IPS-18a (cell line): ENCODE data around the gene E2F4.

Experiments
- H3K27ac ChIP-seq: one replicate; pipeline ENCODE4 v1.5.1; 2013; ENCODE audit warnings: low read length
- H3K27me3 ChIP-seq: one replicate; pipeline ENCODE4 v1.6.1; 2013; ENCODE audit warnings: mild to moderate bottlenecking, low read length; ENCODE audit not compliant: control insufficient read depth, insufficient read depth
- H3K36me3 ChIP-seq: one replicate; pipeline ENCODE4 v1.6.1; 2013; ENCODE audit warnings: low read depth, low read length; ENCODE audit not compliant: control insufficient read depth
- H3K4me1 ChIP-seq: one replicate; pipeline ENCODE4 v1.6.1; 2013; ENCODE audit warnings: low read depth, low read length; ENCODE audit not compliant: control insufficient read depth
- H3K4me3 ChIP-seq: one replicate; pipeline ENCODE4 v1.5.1; 2013; ENCODE audit warnings: low read length
- H3K9ac ChIP-seq: one replicate; pipeline ENCODE4 v1.6.1; 2013; ENCODE audit warnings: mild to moderate bottlenecking, low read length, moderate library complexity
- H3K9me3 ChIP-seq: one replicate; pipeline ENCODE4 v1.6.1; 2013; ENCODE audit warnings: low read depth, low read length; ENCODE audit not compliant: control insufficient read depth

E2F4 gene

DNA sequence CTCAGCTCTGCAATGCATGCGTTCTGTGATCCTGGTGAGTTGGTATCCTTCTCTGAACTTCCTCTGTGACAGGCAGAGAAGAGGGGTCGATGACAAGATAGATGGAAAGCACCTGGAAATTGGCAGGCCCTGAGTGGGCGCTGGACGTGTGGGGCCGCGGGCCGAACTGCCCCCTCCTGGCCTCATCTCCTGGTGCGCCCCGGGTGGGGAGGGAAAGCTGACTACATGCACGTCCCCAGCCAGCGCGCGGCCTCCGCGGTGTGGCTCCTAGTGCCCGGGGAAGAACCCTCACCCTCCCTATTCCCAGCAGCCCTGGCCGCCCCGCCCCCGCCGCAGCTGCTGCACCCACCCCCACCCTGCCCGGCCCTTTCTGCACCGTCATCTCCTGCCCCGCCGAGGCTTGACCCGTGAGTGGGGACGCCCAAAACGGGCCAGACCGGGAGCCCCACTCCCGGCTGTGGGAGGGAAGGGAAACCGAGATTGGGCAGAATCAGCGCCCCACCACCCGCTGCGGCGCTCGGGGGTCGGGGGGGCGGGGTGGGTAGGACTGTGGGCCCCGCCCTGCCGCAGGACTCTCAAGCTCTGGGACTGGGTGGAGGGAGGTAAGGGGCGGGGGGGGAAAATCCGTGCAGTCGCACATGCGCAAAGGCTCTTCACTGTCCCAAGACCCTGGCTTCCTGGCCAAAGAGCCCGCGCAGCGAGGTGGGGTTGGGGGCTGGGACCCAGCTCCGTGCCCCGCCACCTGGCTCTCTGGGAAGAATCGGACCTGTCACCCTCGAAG lies 21.6 kb upstream of the E2F4 start, which contains the start of gene NOL3:
NOL3 (plus strand) TSS at position 371 of the 781 bp plus-strand sequence.
- H3K9me3 ChIP-seq: no peaks in the 10 kb centered on the region
- H3K9ac ChIP-seq: no peak within 1 kb of the TSS
- no peak within 1 kb of the TSS for H3K27ac ChIP-seq
- no peaks in the 10 kb centered on the region for H3K36me3 ChIP-seq
- peak within 1 kb of the TSS; percentile 66 for H3K4me3 ChIP-seq
- peaks cover 19% of the 10 kb centered on the region for H3K4me1 ChIP-seq
- peaks cover 97% of the 10 kb centered on the region for H3K27me3 ChIP-seq

DNA sequence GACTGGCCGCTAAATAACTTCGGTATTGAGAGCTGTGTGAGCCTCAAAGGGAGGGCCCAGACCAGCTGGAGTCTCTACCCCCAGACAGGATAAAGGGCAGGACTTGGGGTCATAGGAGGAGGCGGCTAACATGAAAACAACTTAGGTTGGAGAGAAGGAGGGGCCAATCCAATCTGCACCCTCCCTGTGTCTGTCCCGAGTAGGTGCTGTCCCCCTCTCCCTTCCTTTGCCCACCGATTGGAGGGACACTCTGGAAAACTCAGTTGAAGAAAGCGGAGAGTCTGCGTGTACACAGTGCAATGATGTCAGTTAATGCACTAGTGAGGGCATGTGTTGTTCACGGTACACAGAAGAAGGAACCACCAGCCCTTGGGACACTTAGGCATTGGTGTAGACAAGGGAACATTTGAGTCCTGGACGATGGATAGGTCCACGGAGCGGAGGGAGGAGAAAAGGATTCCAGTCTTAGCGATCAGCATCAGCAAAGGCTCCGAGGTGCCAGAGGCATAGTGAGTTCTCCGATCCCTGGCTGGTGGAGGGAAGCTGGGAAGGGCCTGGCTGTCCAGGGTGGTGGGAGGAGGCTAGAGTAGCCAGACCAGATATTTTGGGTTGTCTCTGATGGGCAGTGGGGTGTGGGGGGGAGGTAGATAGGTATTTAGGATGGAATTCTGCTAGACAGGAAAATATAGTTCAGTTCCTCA lies 20.9 kb upstream of the E2F4 start:
- peaks cover 19% of the 10 kb centered on the region for H3K4me1 ChIP-seq
- H3K36me3 ChIP-seq: no peaks in the 10 kb centered on the region
- no peak overlapping the region for H3K9ac ChIP-seq
- H3K27me3 ChIP-seq: peaks cover 97% of the 10 kb centered on the region
- peak overlapping the region; percentile 40 for H3K4me3 ChIP-seq
- no peak overlapping the region for H3K27ac ChIP-seq
- H3K9me3 ChIP-seq: no peaks in the 10 kb centered on the region

DNA sequence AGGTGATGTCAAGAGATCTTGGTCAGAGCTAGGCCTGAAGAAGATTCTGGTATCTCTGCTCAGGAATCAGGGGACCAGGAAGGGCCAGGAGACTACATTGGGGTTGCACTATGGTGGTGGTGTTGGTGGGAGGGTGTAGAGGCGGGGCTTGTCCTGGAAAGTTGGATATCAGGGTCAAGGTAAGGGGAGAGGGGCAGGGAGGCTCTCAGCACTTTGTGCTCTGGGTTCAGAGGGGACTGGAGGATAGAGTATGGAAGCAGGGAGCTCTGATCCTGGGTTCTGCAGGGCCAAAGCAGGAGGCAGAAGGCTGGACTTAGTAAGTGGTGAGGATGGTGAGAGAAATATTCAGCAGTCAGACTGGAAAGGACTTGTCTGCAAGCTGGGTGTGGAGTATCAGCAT lies 18.6 kb upstream of the E2F4 start:
- Histone ChIP-seq H3K36me3 (no peaks in the 10 kb centered on the region), H3K4me1 (peaks cover 19% of the 10 kb centered on the region), H3K9ac (no peak overlapping the region), H3K27me3 (peaks cover 94% of the 10 kb centered on the region), H3K27ac (no peak overlapping the region), H3K4me3 (peak overlapping the region; percentile 57), H3K9me3 (no peaks in the 10 kb centered on the region)

DNA sequence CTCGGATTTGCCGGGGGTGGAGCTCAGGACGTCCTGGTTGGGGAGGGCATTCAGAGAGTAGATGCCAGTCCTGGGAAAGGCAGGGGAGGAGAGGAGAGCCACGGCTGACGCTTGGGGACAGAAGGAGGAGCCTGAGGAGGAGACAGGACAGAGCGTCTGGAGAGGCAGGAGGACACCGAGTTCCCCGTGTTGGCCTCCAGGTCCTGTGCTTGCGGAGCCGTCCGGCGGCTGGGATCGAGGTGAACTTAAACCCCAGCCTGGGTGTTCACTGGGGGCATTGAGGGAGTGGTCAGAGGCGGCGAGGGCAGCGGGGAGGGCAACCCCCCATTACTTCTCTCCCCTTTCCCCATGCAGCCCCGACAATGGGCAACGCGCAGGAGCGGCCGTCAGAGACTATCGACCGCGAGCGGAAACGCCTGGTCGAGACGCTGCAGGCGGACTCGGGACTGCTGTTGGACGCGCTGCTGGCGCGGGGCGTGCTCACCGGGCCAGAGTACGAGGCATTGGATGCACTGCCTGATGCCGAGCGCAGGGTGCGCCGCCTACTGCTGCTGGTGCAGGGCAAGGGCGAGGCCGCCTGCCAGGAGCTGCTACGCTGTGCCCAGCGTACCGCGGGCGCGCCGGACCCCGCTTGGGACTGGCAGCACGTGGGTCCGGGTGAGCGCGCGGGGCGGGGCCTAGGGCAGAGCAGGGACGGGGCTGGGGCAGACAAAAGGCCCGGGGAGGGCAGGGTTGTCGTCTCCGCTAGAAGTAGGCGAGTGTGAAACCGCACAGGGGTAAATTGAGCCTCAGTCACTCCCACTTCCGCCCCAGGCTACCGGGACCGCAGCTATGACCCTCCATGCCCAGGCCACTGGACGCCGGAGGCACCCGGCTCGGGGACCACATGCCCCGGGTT lies 17.9 kb upstream of the E2F4 start:
- Histone ChIP-seq H3K4me1 (peaks cover 17% of the 10 kb centered on the region), H3K9ac (no peak overlapping the region), H3K36me3 (no peaks in the 10 kb centered on the region), H3K9me3 (no peaks in the 10 kb centered on the region), H3K4me3 (peak overlapping the region; percentile 57), H3K27ac (no peak overlapping the region), H3K27me3 (peaks cover 93% of the 10 kb centered on the region)

GRCh38 chr16:67174706-67175231 lies 17.2 kb upstream of the E2F4 start:
- Histone ChIP-seq H3K9me3 (no peaks in the 10 kb centered on the region), H3K4me1 (peaks cover 12% of the 10 kb centered on the region), H3K27ac (no peak overlapping the region), H3K4me3 (peak overlapping the region; percentile 57), H3K36me3 (no peaks in the 10 kb centered on the region), H3K27me3 (peaks cover 93% of the 10 kb centered on the region), H3K9ac (no peak overlapping the region)

DNA sequence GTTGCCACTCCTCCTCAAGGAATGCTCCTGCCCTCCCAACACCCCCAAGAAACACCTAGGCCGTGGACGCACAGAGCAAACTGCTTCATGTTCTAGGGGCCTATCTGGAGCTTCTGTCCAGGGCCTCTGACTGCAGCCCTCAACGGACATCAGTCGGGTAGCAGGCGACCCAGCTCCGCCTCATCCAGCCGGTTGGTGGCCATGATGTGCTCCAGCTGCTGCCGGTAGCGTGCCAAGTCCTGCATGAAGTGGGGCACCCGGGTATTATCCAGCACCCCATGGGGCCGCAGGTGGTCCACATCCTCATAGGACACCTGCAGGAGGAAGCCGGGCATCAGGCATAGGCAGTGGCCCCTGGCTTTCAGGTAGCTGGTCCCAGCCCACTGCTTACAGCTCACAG lies 15.3 kb upstream of the E2F4 start:
- H3K4me3 ChIP-seq: no peak overlapping the region
- H3K36me3 ChIP-seq: no peaks in the 10 kb centered on the region
- peaks cover 78% of the 10 kb centered on the region for H3K27me3 ChIP-seq
- H3K9ac ChIP-seq: no peak overlapping the region
- no peaks in the 10 kb centered on the region for H3K9me3 ChIP-seq
- H3K4me1 ChIP-seq: peaks cover 7% of the 10 kb centered on the region
- H3K27ac ChIP-seq: no peak overlapping the region

DNA sequence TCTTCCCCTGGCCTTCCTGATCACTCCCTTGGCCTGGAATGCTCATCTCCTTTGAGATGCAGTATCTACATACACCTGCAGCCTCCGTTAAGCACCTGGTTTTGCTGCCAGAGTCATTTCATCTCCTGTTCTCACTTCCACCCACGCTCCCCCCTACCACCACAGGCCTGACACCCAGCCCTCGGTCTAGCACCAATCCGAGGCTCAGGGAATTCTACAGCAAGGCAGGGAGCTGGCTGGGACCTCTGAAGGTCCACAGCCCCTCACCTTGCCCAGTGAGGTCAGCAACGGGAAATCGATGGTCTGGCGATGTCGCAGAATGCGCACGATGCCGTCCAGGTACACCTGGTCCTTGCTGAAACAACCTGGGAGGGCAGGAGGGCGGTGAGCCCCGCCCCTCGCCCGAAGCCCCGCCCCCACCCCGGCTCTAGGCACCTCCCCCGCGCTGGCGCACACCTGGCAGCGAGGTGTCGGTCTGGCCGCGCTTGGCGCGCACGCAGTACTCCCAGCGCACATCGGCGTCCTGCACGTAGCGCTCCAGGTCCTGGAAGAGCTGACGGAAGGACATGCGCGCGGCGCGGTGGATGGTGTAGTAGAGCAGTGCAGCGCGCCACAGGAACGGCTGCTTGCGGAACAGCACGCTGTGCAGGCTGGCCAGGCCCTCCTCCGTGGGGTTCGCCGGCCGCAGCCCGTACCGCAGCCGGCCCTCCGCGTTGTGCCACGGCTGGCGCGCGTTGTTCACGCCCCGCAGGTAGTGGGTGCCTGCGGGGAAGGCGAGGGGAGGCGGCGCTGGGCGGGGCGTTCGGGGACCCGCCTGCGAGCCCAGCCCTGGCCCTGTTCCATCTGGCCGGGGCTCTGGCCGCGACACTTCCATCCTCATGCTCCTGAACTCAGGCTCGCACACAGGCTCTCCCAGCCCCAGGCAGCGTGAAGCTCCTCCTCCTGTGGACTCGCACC lies 13.9 kb upstream of the E2F4 start:
- peak overlapping the region; percentile 4 for H3K9ac ChIP-seq
- H3K27ac ChIP-seq: no peak overlapping the region
- H3K4me3 ChIP-seq: peak overlapping the region; percentile 52
- H3K36me3 ChIP-seq: no peaks in the 10 kb centered on the region
- H3K27me3 ChIP-seq: peaks cover 65% of the 10 kb centered on the region
- H3K9me3 ChIP-seq: no peaks in the 10 kb centered on the region
- H3K4me1 ChIP-seq: peaks cover 7% of the 10 kb centered on the region

- Histone ChIP-seq H3K27me3 (peaks cover 56% of the 10 kb centered on the region), H3K4me3 (no peak overlapping the region), H3K9me3 (no peaks in the 10 kb centered on the region), H3K4me1 (no peaks in the 10 kb centered on the region), H3K9ac (no peak overlapping the region), H3K27ac (no peak overlapping the region), H3K36me3 (no peaks in the 10 kb centered on the region)
Measured at GRCh38 chr16:67179421-67180080, 12.4 kb upstream of the E2F4 start.

DNA sequence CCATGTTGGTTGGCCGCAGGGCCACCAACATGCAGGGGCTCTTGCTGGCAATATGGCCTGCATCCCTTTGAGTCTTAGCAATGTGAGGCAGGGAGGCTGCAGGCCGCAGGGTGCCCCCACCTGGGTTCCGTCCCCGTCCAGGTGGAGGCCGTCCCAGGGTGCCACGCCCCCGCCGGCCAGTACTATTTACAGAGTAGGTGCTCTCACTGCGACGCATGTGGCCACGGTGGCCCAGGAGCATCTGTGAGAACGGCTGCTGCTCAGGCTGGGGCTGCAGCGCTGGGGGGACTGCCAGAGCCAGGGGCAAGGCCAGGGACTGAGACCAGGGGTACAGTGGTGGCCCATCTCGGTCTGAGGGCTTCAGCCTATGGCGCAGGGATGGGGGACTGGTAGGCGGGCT lies 11.8 kb upstream of the E2F4 start:
- Histone ChIP-seq H3K27ac (no peak overlapping the region), H3K9ac (no peak overlapping the region)

DNA sequence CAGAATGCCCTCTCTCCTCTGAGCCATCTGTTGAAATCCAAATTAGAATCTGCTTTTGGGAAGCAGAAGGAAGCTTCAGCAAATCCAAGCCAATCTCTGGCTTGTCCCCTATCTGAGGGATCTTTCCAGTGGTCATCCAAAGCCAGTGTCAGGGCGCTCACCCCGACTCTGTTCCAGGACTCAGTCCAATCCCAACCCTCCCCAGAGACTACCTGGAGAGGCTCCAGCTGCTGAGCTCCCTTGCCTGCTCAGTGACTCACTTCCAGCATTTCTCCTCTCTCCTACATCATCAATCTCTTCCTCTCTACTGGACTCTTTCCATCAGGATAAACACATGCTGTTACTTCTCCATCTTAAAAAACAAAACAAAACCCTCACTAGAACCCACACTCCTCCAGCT lies 10.6 kb upstream of the E2F4 start:
- no peak overlapping the region for H3K4me3 ChIP-seq
- no peak overlapping the region for H3K9ac ChIP-seq
- no peaks in the 10 kb centered on the region for H3K9me3 ChIP-seq
- peaks cover 3% of the 10 kb centered on the region for H3K4me1 ChIP-seq
- H3K27me3 ChIP-seq: peaks cover 56% of the 10 kb centered on the region
- H3K27ac ChIP-seq: no peak overlapping the region
- no peaks in the 10 kb centered on the region for H3K36me3 ChIP-seq

More for the DNA sequence above, 11.8 kb upstream of the E2F4 start:
- Histone ChIP-seq H3K36me3 (no peaks in the 10 kb centered on the region), H3K4me1 (no peaks in the 10 kb centered on the region), H3K27me3 (peaks cover 56% of the 10 kb centered on the region), H3K4me3 (no peak overlapping the region), H3K9me3 (no peaks in the 10 kb centered on the region)
